K562 treated with DMSO at 1 percent for 12 hours (cell line): ENCODE data around the gene GLRA2. TPM values are rescaled to one million over a fixed set of nuclear protein-coding genes. Genes with fewer than 3 reads are reported as not detected.

Experiments
- total RNA-seq: library from RNA; unstranded; fragments of 300-600 nt; gene quantifications from 2 replicates; pipeline ENCODE4 v1.2.3, GENCODE V29; 2022; ENCODE audit not compliant: insufficient read depth

The GLRA2 gene
- total RNA-seq: not detected in 2 replicates

GRCh38 chrX:14529290-14529989 is at the start of gene GLRA2:
Gene GLRA2, plus strand, starts transcription at chrX:14529536. Its CDS starts 522 bp downstream, at chrX:14530058.

